Upper lobe of left lung (tissue), 4 donors: ENCODE results near the gene BHLHE40.

Source experiments
- CTCF ChIP-seq, 6 experiments: fragments of 450-650 bp in 4 of 6; fragments of 200-600 bp in 2 of 6; sonication (generic) in 2 of 6; IDR thresholded peaks; one replicate each; pipeline ENCODE4 v1.5.1; 2016 to 2019; ENCODE audit warnings: antibody characterized with exemption in 6 of 6
- EP300 ChIP-seq, 4 donors: sonication (generic); formaldehyde crosslinking; IDR thresholded peaks; one replicate each; pipeline ENCODE4 v1.5.1; 2017; ENCODE audit warnings: antibody characterized with exemption in 4 of 4, control low read depth in 2 of 4
- POLR2A ChIP-seq, 4 donors: fragments of 450-650 bp; IDR thresholded peaks; one replicate each; pipeline ENCODE4 v1.5.1; 2016 to 2017; ENCODE audit warnings: antibody characterized with exemption in 4 of 4, mild to moderate bottlenecking in 2 of 4
- POLR2AphosphoS5 ChIP-seq, 2 donors: sonication (generic); formaldehyde crosslinking; IDR thresholded peaks; one replicate each; pipeline ENCODE4 v1.5.1; 2017; ENCODE audit warnings: antibody characterized with exemption in 2 of 2

GRCh38 chr3:4990069-4990468 is 10.8 kb downstream of the BHLHE40 start:
- TF ChIP-seq POLR2A (IDR thresholded peaks at IDR 0.05) (no peak), CTCF (IDR thresholded peaks at IDR 0.05) (no peak), POLR2AphosphoS5 (IDR thresholded peaks at IDR 0.05) (no peak), EP300 (IDR thresholded peaks at IDR 0.05) (no peak)
